Right lobe of liver (tissue), 6 donors: ENCODE results near the gene HDLBP. TPM values are rescaled to one million over a fixed set of nuclear protein-coding genes. Genes with fewer than 3 reads are reported as not detected.

ENCODE experiments used
- ATAC-seq, 4 donors: fragments of 200-7000 bp; cut with Tn5 transposase; one replicate each; pipeline ENCODE4 v1.9.1; 2020; ENCODE audit warnings: mild to moderate bottlenecking in 4 of 4, moderate library complexity in 4 of 4
- DNase-seq, 3 donors: peaks; one replicate each; pipeline ENCODE4 v3.0.0-alpha.2; 2020
- H3K27ac ChIP-seq, 3 donors: fragments of 200-600 bp; one replicate each; pipeline ENCODE4 v1.8.0; 2022
- H3K27me3 ChIP-seq, 2 donors: fragments of 200-600 bp; one replicate each; pipeline ENCODE4 v1.8.0; 2022
- H3K36me3 ChIP-seq, 4 donors: fragments of 200-600 bp; sonication (generic) in 1 of 4; one replicate each; pipeline versions ENCODE4 v1.5.1 to v1.8.0; 2017 to 2022; ENCODE audit warnings: control low read depth in 1 of 4
- H3K4me1 ChIP-seq, 4 donors: fragments of 200-600 bp; sonication (generic) in 1 of 4; one replicate each; pipeline versions ENCODE4 v1.5.1 to v1.8.0; 2017 to 2022; ENCODE audit warnings: control low read depth in 1 of 4
- H3K4me3 ChIP-seq, 3 donors: fragments of 200-600 bp; one replicate each; pipeline ENCODE4 v1.8.0; 2022
- H3K9me3 ChIP-seq, 4 donors: fragments of 200-600 bp; sonication (generic) in 1 of 4; one replicate each; pipeline versions ENCODE4 v1.5.1 to v1.8.0; 2017 to 2022; ENCODE audit warnings: control low read depth in 1 of 4
- CTCF ChIP-seq, 4 donors: fragments of 200-600 bp in 3 of 4; fragments of 450-650 bp in 1 of 4; IDR thresholded peaks; one replicate each; pipeline versions ENCODE4 v1.5.1 to v1.8.0; 2016 to 2022; ENCODE audit warnings: antibody characterized with exemption in 4 of 4, mild to moderate bottlenecking in 2 of 4
- POLR2A ChIP-seq: fragments of 450-650 bp; IDR thresholded peaks from one replicate; pipeline ENCODE4 v1.6.1; 2017; ENCODE audit warnings: antibody characterized with exemption, mild to moderate bottlenecking
- WGBS: methylation state at CpG from one replicate; pipeline ENCODE4 v1.1.6; 2018; ENCODE audit warnings: low coverage, low lambda C conversion rate; ENCODE audit not compliant: insufficient coverage; ENCODE audit errors: missing lambda C conversion rate; 5-methylcytosine and 5-hydroxymethylcytosine counted together
- intact Hi-C, 2 donors: fragments of 100-400 bp; cut with DNase I; formaldehyde crosslinking; loops; one replicate each; pipeline versions ENCODE4 v1.11.2 to v1.14.1; 2022
- total RNA-seq, 6 experiments: library from RNA; depleted of rRNA in 2 of 6; stranded (reverse); fragments of >200 nt in 2 of 6; fragmentation: NEBNext Ultra II Directional in 3 of 6; extraction: Animal tissue kit (Norgen Biotek cat#: 25700) in 3 of 6; gene quantifications; one replicate each; pipeline versions ENCODE4 v1.1.0 to v1.2.4, GENCODE V29; 2016 to 2023
- donor health status: DM: no; HTN: yes; CAD: no.
- donor health status: DM: no; HTN: no; CAD: no.
- donor health status: DM: no; HTN: no; CAD: no.
- donor health status: DM: no; HTN: yes; CAD: no.
- donor health status: DM: no; HTN: yes; CAD: no.

The HDLBP gene
- total RNA-seq, 6 experiments from 2014 or later = 341 to 557 (median 479) TPM

GRCh38 chr2:241340631-241341163, 25.2 kb upstream of the HDLBP start:
- ATAC-seq = no peak
- H3K4me3 ChIP-seq = no peak overlapping the region
- no peak for DNase-seq
- TF ChIP-seq CTCF (IDR thresholded peaks at IDR 0.05) = no peak
- H3K36me3 ChIP-seq = peaks cover 0 to 86% (median 41%) of the 10 kb centered on the region in 4 donors
- H3K27ac ChIP-seq = no peak overlapping the region
- H3K27me3 ChIP-seq = no peaks in the 10 kb centered on the region
- peaks cover 0 to 4% (median 0%) of the 10 kb centered on the region in 4 donors for H3K4me1 ChIP-seq
- H3K9me3 ChIP-seq = no peaks in the 10 kb centered on the region
- 80% methylated on average over 3 of the region's 3 CpGs for WGBS
- intact Hi-C loops = no loop called here

GRCh38 chr2:241339839-241340630, 24.6 kb upstream of the HDLBP start:
- H3K27me3 ChIP-seq = no peaks in the 10 kb centered on the region
- H3K9me3 ChIP-seq = no peaks in the 10 kb centered on the region
- 25% methylated on average over 8 of the region's 8 CpGs for WGBS
- no peak overlapping the region for H3K27ac ChIP-seq
- intact Hi-C loops = no loop called here
- TF ChIP-seq CTCF (IDR thresholded peaks at IDR 0.05) (no peak), POLR2A (no peak)
- peaks cover 0 to 86% (median 34%) of the 10 kb centered on the region in 4 donors for H3K36me3 ChIP-seq
- H3K4me1 ChIP-seq = peaks cover 0 to 4% (median 0%) of the 10 kb centered on the region in 4 donors
- no peak overlapping the region for H3K4me3 ChIP-seq
- DNase-seq (no peak), ATAC-seq (peak in 1 of 4 donors; percentile 30)

- ATAC-seq (no peak), DNase-seq (no peak)
- no peak overlapping the region for H3K27ac ChIP-seq
- H3K4me1 ChIP-seq = no peaks in the 10 kb centered on the region
- H3K4me3 ChIP-seq = no peak overlapping the region
- peaks cover 0 to 53% (median 8%) of the 10 kb centered on the region in 4 donors for H3K36me3 ChIP-seq
- TF ChIP-seq CTCF (IDR thresholded peaks at IDR 0.05) (no peak), POLR2A (no peak)
- 69% methylated on average over 2 of the region's 2 CpGs for WGBS
- intact Hi-C loops = no loop called here
- H3K9me3 ChIP-seq = no peaks in the 10 kb centered on the region
- H3K27me3 ChIP-seq = no peaks in the 10 kb centered on the region
Measured at GRCh38 chr2:241334813-241335212, 19.3 kb upstream of the HDLBP start.

GRCh38 chr2:241330616-241330981, 15.1 kb upstream of the HDLBP start:
- TF ChIP-seq CTCF (IDR thresholded peaks at IDR 0.05) (no peak), POLR2A (no peak)
- intact Hi-C loops = no loop called here
- no peak overlapping the region for H3K27ac ChIP-seq
- H3K4me1 ChIP-seq = no peaks in the 10 kb centered on the region
- H3K36me3 ChIP-seq = peaks cover 0 to 35% (median 4%) of the 10 kb centered on the region in 4 donors
- no peak overlapping the region for H3K4me3 ChIP-seq
- DNase-seq = no peak
- ATAC-seq = no peak
- no peaks in the 10 kb centered on the region for H3K27me3 ChIP-seq
- 88% methylated on average over 4 of the region's 4 CpGs for WGBS
- H3K9me3 ChIP-seq = no peaks in the 10 kb centered on the region
